Inflammatory macrophage treated with lipopolysaccharide for 1 hour (primary cell): Measurements from ENCODE around the gene TRIP11.

ENCODE experiments used
- DNase-seq, 2 donors: peaks; one replicate each; pipeline ENCODE4 v3.0.0-alpha.2; 2020 to 2022

TRIP11 gene

GRCh38 chr14:91953170-91953985 is 86.5 kb downstream of the TRIP11 start:
- DNase-seq = no peak

DNA sequence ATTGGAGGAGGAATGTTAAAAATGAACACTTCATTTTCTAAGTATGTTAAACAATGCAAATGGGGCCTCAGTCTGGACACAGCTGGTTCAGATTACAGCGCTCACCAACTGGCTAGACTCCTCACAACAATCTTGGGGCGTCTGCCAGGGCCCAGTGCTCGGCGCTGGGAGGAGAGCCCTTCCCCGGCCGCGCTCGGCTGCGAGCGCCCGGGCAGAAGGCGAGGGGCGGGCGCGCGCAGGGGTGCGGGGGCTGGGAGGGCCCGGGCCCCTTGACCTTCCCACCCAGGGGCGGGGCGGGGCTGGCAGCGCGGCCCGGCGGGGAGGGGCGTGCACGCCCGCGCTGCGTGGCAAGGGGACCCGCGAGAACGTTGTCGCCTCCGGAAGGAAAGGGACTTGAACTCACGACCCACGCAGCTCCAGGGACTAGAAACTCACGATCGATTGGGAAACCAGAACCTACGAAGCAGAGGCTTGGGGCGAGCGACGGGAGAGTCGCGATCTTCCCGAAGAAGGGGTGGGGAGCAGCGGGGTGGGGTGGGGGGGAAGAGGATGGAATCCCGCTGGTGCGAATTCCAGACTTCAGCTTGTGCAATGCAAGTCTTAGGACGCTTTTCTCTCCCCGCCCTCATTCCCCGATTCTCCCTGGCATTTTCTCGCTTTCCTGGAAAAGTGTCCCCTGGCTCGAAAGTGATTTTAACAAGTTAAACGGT is 92.2 kb downstream of the TRIP11 start, which contains the start of gene FBLN5:
TSS of gene FBLN5 (minus strand) at position 220 of the 710 bp plus-strand sequence. CDS start 465 bp downstream, outside the sequence.
- DNase-seq = peak; percentile 6 to 18

DNA sequence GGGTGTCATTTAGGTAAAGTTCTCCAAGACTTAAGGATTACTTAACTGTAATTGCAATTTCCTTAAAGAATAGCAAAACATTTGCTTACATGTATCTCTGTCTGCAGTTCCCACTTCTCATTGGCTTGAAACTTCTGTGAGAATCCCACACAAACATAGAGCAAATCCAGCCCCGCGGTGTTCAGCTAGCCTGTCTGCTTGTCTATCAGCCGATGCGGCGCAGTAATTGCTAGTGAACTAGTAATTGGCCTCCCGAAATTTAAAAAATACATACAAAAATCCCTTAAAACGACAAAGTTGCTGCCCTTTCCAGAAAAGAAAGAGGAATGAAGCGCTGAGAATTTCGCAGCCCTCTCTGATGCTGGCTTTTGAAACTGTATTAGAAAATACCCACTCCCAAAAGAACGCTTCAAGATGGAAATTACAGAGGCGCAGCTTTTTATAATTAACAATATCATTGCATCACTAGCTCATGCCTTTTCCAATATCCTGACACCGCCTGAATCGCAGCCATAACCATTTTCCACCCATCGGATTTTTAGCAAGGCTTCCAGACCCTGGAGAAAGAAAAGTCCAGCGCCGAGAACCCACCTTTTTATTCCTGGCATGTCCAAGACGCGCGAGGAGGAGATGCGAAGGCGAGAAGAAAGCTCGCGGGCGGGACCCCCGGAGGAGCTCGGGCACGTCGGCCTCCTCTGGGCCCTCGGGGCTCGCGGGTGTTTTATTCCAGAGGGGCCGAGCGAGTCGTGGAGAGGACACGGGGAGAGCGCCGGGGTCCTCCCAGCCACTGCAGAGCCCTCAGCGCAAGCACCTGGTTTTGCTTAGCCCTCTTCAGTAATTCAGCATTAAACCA is 93.0 kb downstream of the TRIP11 start:
- DNase-seq = peak; percentile 4 to 12

- DNase-seq = peak in 1 of 2 donors; percentile 18
Measured at GRCh38 chr14:91945751-91946621, 93.9 kb downstream of the TRIP11 start.

DNA sequence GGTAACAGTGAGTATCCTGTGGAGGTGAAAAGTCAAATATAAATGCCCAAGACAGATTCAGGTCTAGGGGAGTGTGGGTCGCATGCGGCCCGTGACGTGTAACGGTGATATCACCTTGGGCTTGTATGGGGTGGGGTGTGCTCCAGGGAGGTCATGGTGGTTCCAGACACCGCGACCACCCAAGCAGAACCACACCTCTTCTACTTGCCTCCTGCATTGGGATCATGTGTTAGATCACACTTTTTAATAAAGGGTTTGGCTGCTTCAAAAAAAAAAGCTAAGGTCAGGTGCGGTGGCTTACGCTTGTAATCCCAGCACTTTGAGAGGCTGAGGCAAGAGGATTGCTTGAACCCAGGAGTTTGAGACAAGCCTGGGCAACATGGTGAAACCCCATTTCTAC is 96.9 kb downstream of the TRIP11 start:
- DNase-seq = no peak

GRCh38 chr14:91942128-91942527 is 97.7 kb downstream of the TRIP11 start:
- DNase-seq = no peak

GRCh38 chr14:91940209-91940608 is 99.7 kb downstream of the TRIP11 start:
- DNase-seq = no peak

DNA sequence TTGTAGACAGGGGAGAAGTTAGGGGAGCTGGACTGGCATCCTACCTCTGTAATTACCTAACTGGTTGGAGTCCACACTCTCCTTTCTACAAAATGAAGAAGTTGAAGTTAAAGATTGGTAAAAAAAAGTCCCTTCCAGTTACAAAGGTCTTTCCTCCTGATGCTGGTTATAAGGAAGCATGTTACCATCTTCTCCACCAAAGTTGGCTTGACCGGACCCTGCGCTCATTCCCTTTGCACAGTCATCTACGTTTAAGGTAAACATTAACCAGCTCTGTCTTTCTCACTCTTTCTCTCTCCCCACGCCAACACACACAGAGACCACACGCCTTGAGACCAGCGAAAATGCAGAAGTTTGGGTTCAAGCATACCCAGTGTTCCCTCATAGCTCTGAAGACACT is 104.3 kb downstream of the TRIP11 start:
- DNase-seq = no peak

- DNase-seq = no peak
Measured at GRCh38 chr14:91934554-91935285, 105.1 kb downstream of the TRIP11 start.

- no peak for DNase-seq
Measured at GRCh38 chr14:91931478-91932088, 108.3 kb downstream of the TRIP11 start.

DNA sequence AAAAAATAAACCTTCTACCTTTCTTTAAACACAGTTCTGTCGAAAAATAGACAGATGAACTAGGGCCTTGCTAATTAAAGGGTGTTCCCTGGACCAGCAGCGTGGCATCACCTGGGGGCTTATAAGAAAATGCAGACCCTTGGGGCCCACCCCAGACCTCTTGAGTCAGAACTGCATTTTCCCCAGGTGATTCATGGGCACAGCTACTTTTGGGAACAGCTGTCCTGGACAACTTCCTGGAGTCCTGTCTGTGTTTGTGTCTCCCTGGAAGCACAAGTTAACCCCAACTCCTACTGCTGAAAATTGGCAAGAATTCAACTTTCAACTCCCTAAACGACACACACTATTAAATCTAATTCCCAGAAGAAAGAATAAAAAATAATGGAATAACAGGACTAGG is 110.2 kb downstream of the TRIP11 start:
- no peak for DNase-seq

DNA sequence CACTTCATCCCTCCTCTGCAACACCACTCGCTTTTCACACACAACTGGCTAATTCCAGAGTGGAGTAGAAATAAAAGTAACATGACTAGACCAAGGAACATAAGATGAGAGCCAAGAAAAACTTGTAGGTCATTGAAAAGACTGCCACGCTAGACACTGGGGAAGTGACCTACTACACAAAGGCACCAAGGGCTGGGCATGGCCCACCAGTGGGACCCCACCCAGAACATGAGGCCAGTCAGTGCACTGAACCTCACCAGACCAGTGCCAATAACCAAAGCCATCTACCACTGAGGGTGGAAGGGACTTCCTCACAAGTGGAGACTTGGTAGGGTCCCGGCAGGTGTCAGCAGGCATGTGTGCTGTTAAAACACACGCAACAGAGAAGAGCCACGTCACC is 112.1 kb downstream of the TRIP11 start:
- no peak for DNase-seq

- DNase-seq = no peak
Measured at GRCh38 chr14:91927191-91927590, 112.7 kb downstream of the TRIP11 start.

DNA sequence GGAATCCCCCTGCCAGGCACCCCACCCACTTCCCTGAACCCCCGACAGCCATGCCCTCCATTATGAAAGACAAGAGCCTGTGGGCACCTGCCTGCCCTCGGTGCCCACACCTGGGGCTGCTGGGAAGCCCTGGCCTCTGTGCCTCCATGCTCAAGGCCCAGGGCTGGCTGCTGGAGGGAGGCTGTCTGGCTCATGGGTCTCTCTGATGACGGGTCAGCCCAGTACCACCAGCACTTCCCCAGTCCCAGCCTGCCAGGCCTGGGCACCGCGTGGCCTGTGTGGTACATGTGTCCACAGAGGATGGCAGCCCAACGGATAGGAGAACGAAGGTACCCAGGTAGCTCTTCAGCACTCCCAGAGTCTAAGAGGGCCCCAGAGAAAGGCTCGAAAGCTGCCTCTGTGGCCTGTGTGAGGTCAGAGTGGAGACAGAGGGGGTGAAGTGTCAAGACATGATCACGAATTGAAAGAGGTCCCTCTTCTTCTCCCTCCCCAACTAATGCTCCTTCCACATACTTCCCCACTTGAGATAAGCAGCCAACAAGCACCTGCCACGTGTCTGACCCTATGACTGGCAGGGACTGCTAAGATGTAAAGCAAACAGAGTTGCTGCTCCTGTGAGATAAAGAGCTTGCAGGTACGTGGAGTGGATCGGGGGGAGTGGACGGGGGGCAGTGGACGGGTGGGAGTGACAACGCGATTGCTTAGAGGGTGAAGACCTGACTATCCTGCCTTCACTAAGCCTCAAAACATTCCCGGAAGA is 113.5 kb downstream of the TRIP11 start:
- DNase-seq = no peak

GRCh38 chr14:91925727-91926121 is 114.1 kb downstream of the TRIP11 start:
- no peak for DNase-seq

- no peak for DNase-seq
Measured at GRCh38 chr14:91925001-91925726, 114.7 kb downstream of the TRIP11 start.

DNA sequence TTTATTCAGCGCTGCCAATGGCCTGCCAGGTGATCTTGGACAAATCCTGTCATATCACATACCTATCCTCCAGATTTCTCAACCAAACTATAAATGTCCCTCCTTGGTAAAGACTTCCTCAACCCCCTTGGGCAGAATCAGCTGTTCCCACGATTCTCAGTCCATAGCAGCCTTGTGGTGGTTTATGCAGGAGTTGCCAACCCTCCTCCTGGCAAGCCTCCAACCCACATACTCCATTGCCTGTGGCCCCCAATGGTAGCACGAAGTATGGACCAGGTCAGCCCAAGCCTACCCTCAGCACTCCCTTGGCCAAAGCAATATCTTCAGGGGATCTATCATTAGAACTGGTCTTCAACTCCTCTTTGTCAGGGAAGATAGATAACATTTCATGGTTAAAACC is 119.3 kb downstream of the TRIP11 start:
- no peak for DNase-seq

GRCh38 chr14:91919814-91920213 is 120.0 kb downstream of the TRIP11 start:
- no peak for DNase-seq

DNA sequence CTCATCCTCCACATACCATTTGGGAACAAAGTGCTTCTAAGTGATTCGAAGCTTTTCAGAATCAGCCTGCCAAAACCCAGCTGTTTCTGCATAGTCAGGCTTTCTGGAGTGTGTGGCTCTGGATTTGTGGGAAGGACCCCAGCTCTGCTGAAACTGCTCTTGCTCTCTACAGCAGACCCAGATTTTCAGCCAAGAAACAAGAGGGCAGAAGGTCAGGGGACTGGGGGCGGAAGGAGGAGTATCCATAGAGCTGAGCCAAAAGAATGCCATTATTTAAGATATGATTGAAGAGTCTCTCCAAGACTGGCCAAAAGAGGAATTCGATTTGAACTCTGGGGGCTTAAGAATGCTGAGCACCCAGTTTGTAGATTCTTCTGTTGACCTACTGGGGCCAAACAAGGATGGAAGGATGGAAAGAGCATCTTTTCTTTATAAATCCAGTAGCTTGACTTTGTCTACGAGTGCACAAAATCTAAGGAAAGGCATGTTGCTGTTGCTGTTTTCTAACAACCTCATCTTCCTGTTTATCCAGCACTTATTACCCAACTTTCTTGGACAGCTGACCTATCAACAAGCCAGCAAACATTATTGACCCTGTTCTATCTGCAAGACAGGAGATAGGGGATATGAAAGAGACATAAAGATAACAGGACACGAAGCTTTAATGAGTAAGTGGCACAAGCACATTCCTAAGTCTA is 121.5 kb downstream of the TRIP11 start:
- DNase-seq = no peak
